ENCODE results near the gene IPO4.

The IPO4 gene

GRCh38 chr14:24212924-24213865 is 24.6 kb upstream of the IPO4 start, which contains the start of gene CHMP4A:
Gene CHMP4A, minus strand, starts transcription at chr14:24213488. Its CDS starts 49 bp downstream, at chr14:24213439.
- TF ChIP-seq YY1 (IDR thresholded peaks at IDR 0.05; ENCODE audit: low read depth) (peak; percentile 58; the same call in 1 of the 2 replicates), CREB1 (IDR thresholded peaks at IDR 0.05; ENCODE audit: low read depth) (peak; percentile 98), MAX (IDR thresholded peaks at IDR 0.05) (peak; percentile 72), ZBTB7A (IDR thresholded peaks at IDR 0.05; ENCODE audit: low read depth) (no peak), EP300 (IDR thresholded peaks at IDR 0.05; ENCODE audit: borderline replicate concordance) (peak; percentile 35; the same call in 1 of the 2 replicates), USF1 (IDR thresholded peaks at IDR 0.05) (peak; percentile 98), TAF1 (IDR thresholded peaks at IDR 0.05; ENCODE audit: low read depth) (no peak; the same call in 1 of the 2 replicates), CEBPB (IDR thresholded peaks at IDR 0.05) (0 out of 2 replicates have a peak, but pooled peaks have one; percentile 6)

GRCh38 chr14:24211311-24211710 is 22.7 kb upstream of the IPO4 start:
- TF ChIP-seq REST (IDR thresholded peaks at IDR 0.05; ENCODE audit: low read depth) (no peak), MAX (IDR thresholded peaks at IDR 0.05) (no peak), EP300 (IDR thresholded peaks at IDR 0.05; ENCODE audit: borderline replicate concordance) (no peak), YY1 (IDR thresholded peaks at IDR 0.05; ENCODE audit: low read depth) (no peak), CEBPB (IDR thresholded peaks at IDR 0.05) (no peak)

- no peak for TF ChIP-seq NFIC (IDR thresholded peaks at IDR 0.05)
- no peak for TF ChIP-seq CREB1 (IDR thresholded peaks at IDR 0.05; ENCODE audit: low read depth)
- no peak for TF ChIP-seq USF1 (IDR thresholded peaks at IDR 0.05)
- no peak for TF ChIP-seq TCF12 (IDR thresholded peaks at IDR 0.05; ENCODE audit: low read depth)
- TF ChIP-seq ZBTB7A (IDR thresholded peaks at IDR 0.05; ENCODE audit: low read depth), result no peak
- TF ChIP-seq TEAD4 (IDR thresholded peaks at IDR 0.05), result no peak
- TF ChIP-seq TAF1 (IDR thresholded peaks at IDR 0.05; ENCODE audit: low read depth), result no peak
- TF ChIP-seq FOXM1 (IDR thresholded peaks at IDR 0.05; ENCODE audit: borderline replicate concordance, low read depth), result no peak
Measured at GRCh38 chr14:24207625-24208024, 19.0 kb upstream of the IPO4 start.

GRCh38 chr14:24207104-24207551 is 18.5 kb upstream of the IPO4 start:
- TF ChIP-seq TAF1 (IDR thresholded peaks at IDR 0.05; ENCODE audit: low read depth) (no peak), USF1 (IDR thresholded peaks at IDR 0.05) (no peak), RAD21 (IDR thresholded peaks at IDR 0.05; ENCODE audit: low read depth) (no peak), ZBTB7A (IDR thresholded peaks at IDR 0.05; ENCODE audit: low read depth) (no peak), EGR1 (IDR thresholded peaks at IDR 0.05) (no peak), EP300 (IDR thresholded peaks at IDR 0.05; ENCODE audit: borderline replicate concordance) (no peak), TCF12 (IDR thresholded peaks at IDR 0.05; ENCODE audit: low read depth) (no peak), REST (IDR thresholded peaks at IDR 0.05; ENCODE audit: low read depth) (no peak)

- TF ChIP-seq MAX (IDR thresholded peaks at IDR 0.05), result no peak
- TF ChIP-seq CEBPB (IDR thresholded peaks at IDR 0.05), result no peak
- TF ChIP-seq TEAD4 (IDR thresholded peaks at IDR 0.05), result no peak
- TF ChIP-seq FOXM1 (IDR thresholded peaks at IDR 0.05; ENCODE audit: borderline replicate concordance, low read depth), result no peak
- no peak for TF ChIP-seq REST (IDR thresholded peaks at IDR 0.05; ENCODE audit: low read depth)
- no peak for TF ChIP-seq USF1 (IDR thresholded peaks at IDR 0.05)
- no peak for TF ChIP-seq EP300 (IDR thresholded peaks at IDR 0.05; ENCODE audit: borderline replicate concordance)
- no peak for TF ChIP-seq TAF1 (IDR thresholded peaks at IDR 0.05; ENCODE audit: low read depth)
- TF ChIP-seq CREB1 (IDR thresholded peaks at IDR 0.05; ENCODE audit: low read depth), result no peak
- no peak for TF ChIP-seq TCF12 (IDR thresholded peaks at IDR 0.05; ENCODE audit: low read depth)
- TF ChIP-seq ZBTB7A (IDR thresholded peaks at IDR 0.05; ENCODE audit: low read depth), result no peak
- TF ChIP-seq EGR1 (IDR thresholded peaks at IDR 0.05), result no peak
- no peak for TF ChIP-seq RAD21 (IDR thresholded peaks at IDR 0.05; ENCODE audit: low read depth)
- TF ChIP-seq NFIC (IDR thresholded peaks at IDR 0.05), result no peak
- TF ChIP-seq YY1 (IDR thresholded peaks at IDR 0.05; ENCODE audit: low read depth), result no peak
Measured at GRCh38 chr14:24206260-24207103, 17.9 kb upstream of the IPO4 start.
